Endothelial cell of umbilical vein (primary cell): ENCODE results near the gene ZNF366. TPM values are rescaled to one million over a fixed set of nuclear protein-coding genes. Genes with fewer than 3 reads are reported as not detected.
A peak's percentile ranks its signal among the peaks of the same experiment; 100 is the strongest.

Source experiments
- BruUV-seq: library from RNA; stranded (reverse); fragments of 400-500 nt; replicated peaks from 2 replicates; lab custom pipeline; 2021; lab: Mats Ljungman, UMichigan
- CTCF ChIA-PET: fragments of 300-600, 350-600 bp; sonication (Branson Sonifier 250); formaldehyde crosslinking; loops from one replicate; lab custom pipeline; 2021; ENCODE audit warnings: antibody characterized with exemption, inconsistent platforms; lab: Charles Lee
- POLR2A ChIA-PET: fragments of 300-600, 350-600 bp; sonication (Branson Sonifier 250); formaldehyde crosslinking; loops from one replicate; lab custom pipeline; 2021; ENCODE audit warnings: antibody characterized with exemption, inconsistent platforms; lab: Charles Lee
- DNase-seq: peaks from one replicate; pipeline ENCODE4 v3.0.0-alpha.2; 2011; ENCODE audit warnings: low read depth, low spot score
- FAIRE-seq: peaks from 2 replicates; lab custom pipeline; 2011; peaks lifted over from hg19 to GRCh38; lab: Jason Lieb, UNC
- H2AFZ ChIP-seq: 2 replicates; pipeline ENCODE4 v1.6.0; 2012; ENCODE audit warnings: low read depth, low read length, control low read depth, inconsistent platforms
- H3K27ac ChIP-seq: 2 replicates; pipeline ENCODE4 v1.5.1; 2011; ENCODE audit warnings: low read depth, mild to moderate bottlenecking, control low read depth, low read length, moderate library complexity; ENCODE audit not compliant: insufficient read depth
- H3K27me3 ChIP-seq, 2 experiments: 2 replicates each; pipeline versions ENCODE4 v1.6.0 to v1.6.1; 2011; ENCODE audit warnings: low read length in 2 of 2, mixed read lengths in 1 of 2; ENCODE audit not compliant: control insufficient read depth in 2 of 2, insufficient read depth in 2 of 2
- H3K36me3 ChIP-seq, 2 experiments: 2 replicates in 1 of 2; 3 replicates in 1 of 2; pipeline ENCODE4 v1.5.1; 2011; ENCODE audit warnings: low read length in 2 of 2, mild to moderate bottlenecking in 1 of 2, moderate library complexity in 1 of 2; ENCODE audit not compliant: control insufficient read depth in 2 of 2, insufficient read depth in 2 of 2; ENCODE audit errors: extremely low read depth in 1 of 2
- H3K4me1 ChIP-seq: 3 replicates; pipeline ENCODE4 v1.5.1; 2011; ENCODE audit warnings: mild to moderate bottlenecking, low read length; ENCODE audit not compliant: control insufficient read depth, insufficient read depth; ENCODE audit errors: extremely low read depth
- H3K4me2 ChIP-seq: 2 replicates; pipeline ENCODE4 v1.6.1; 2011; ENCODE audit warnings: low read length, control low read depth, mixed read lengths; ENCODE audit not compliant: insufficient read depth
- H3K4me3 ChIP-seq, 3 experiments: fragments of 200-600 bp in 1 of 3; sonication (generic), shearing (Covaris generic) in 1 of 3; replicated peaks in 1 of 3; 2 replicates each; pipeline ENCODE4 v1.5.1; 2011 to 2016; ENCODE audit warnings: control low read depth in 3 of 3, low read length in 3 of 3, mild to moderate bottlenecking in 2 of 3, inconsistent platforms in 1 of 3, low read depth in 1 of 3, moderate library complexity in 1 of 3; ENCODE audit not compliant: insufficient read depth in 1 of 3
- H3K79me2 ChIP-seq: 2 replicates; pipeline ENCODE4 v1.6.0; 2012; ENCODE audit warnings: low read length, inconsistent platforms; ENCODE audit not compliant: control insufficient read depth, insufficient read depth
- H3K9ac ChIP-seq: replicated peaks from 2 replicates; pipeline ENCODE3; 2011; ENCODE audit warnings: low read length, control low read depth; ENCODE audit not compliant: insufficient read depth; ENCODE audit errors: extremely low read depth
- H3K9me1 ChIP-seq: replicated peaks from 3 replicates; pipeline ENCODE4 v1.6.0; 2011; ENCODE audit warnings: mild to moderate bottlenecking, low read length; ENCODE audit not compliant: control insufficient read depth, insufficient read depth; ENCODE audit errors: extremely low read depth
- H3K9me3 ChIP-seq: replicated peaks from 2 replicates; pipeline ENCODE4 v1.5.1; 2012; ENCODE audit warnings: low read length, inconsistent platforms; ENCODE audit not compliant: control insufficient read depth, insufficient read depth
- H4K20me1 ChIP-seq: replicated peaks from 2 replicates; pipeline ENCODE3; 2011; ENCODE audit warnings: mild to moderate bottlenecking, low read length; ENCODE audit not compliant: control insufficient read depth, insufficient read depth; ENCODE audit errors: extremely low read depth
- CTCF ChIP-seq, 2 donors: IDR thresholded peaks; 1 replicate in 1 of 2; 2 replicates in 1 of 2; pipeline ENCODE4 v1.5.1; 2011; ENCODE audit warnings: low read length in 2 of 2, mild to moderate bottlenecking in 2 of 2, moderate library complexity in 2 of 2, control low read depth in 1 of 2, inconsistent platforms in 1 of 2, low read depth in 1 of 2; ENCODE audit not compliant: insufficient read depth in 1 of 2; ENCODE audit errors: extremely low read depth in 1 of 2
- GATA2 ChIP-seq: IDR thresholded peaks from 2 replicates; pipeline ENCODE4 v1.7.0; 2011; ENCODE audit warnings: low read depth, mild to moderate bottlenecking, moderate library complexity, mixed read lengths, low read length; ENCODE audit not compliant: insufficient read length, insufficient read depth
- MYC ChIP-seq: IDR thresholded peaks from one replicate; pipeline ENCODE4 v1.6.1; 2011; ENCODE audit warnings: mild to moderate bottlenecking, low read depth, low read length
- POLR2A ChIP-seq: IDR thresholded peaks from 2 replicates; pipeline ENCODE4 v1.6.1; 2012; ENCODE audit warnings: low read depth, mild to moderate bottlenecking, control low read depth, low read length
- dilution Hi-C: fragments of 300-500 bp; cut with MboI; formaldehyde crosslinking; loops from one replicate; pipeline ENCODE4 v1.15.0; 2019; ENCODE audit warnings: low sequenced_read_pairs; ENCODE audit not compliant: extremely low pct_ligation_motif_present
- intact Hi-C: fragments of 100-400 bp; cut with micrococcal nuclease; formaldehyde crosslinking; loops from one replicate; pipeline ENCODE4 v1.10.0; 2022
- polyA plus RNA-seq, 4 experiments: library from polyadenylated mRNA; depleted of rRNA in 3 of 4; stranded (reverse) in 3 of 4; unstranded in 1 of 4; fragments of >200 nt; gene quantifications; 2 replicates each; pipeline versions ENCODE4 v1.2.1 to v1.2.3, GENCODE V29; 2011 to 2012; ENCODE audit warnings: missing spikeins in 1 of 4
- total RNA-seq: library from RNA; stranded (reverse); gene quantifications from 2 replicates; pipeline ENCODE4 v1.2.3, GENCODE V29; 2021
- TF ChIP-seq, protein P1 (sequence below): IDR thresholded peaks from 2 replicates; pipeline ENCODE4 v1.6.1; 2011; ENCODE audit not compliant: insufficient read depth, insufficient read length

Gene ZNF366
- total and polyA plus RNA-seq, 2 donors (not counting 3 experiments of a cell fraction or from before 2014, with no cell fraction given), result 1.3 to 4.1 TPM

DNA sequence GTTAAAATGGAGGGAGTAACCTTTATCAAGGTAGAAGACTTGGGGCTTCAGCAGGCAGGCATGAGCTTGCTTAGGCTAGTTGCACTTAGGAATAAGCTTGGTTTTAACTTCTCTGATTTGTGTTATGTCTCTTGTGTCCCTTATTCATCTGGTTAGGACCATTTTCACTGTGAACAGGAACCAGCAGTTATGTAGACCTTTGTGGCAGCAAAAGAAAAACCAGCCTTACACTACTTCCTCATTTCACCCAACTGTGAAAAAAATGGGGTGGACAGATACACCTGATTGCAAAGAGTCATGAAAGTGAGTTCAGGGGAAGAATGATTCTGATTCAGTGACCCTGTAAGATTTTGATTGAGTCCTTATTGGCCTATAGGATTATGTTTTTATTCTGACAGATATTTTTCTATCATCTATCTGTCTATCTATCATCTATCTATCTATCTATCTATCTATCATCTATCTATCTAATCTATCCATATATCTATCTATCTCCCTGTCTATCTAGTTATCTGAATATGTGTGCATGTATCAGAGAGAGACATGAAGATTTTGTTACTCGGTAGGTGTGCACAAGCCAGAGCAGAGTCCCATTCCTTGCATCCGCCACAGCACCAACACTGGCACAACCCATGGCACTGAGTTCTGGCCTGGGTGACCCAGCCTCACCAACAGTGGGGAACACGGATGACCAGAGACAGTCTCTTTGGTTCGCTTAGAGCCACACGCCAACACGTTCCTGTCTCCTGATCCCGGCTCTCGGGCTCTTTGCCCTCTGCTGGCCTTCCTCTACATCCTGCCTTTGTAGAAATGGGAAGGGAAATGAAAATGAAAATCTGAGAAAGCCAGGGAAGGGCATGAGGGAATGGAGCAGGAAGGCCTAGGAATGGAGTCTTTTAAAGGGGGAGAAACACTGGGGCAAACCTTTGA lies 1.3 kb upstream of the ZNF366 start:
- Histone ChIP-seq H2AFZ (peak overlapping the region; percentile 87), H4K20me1 (no peaks in the 10 kb centered on the region), H3K27me3 (no peaks in the 10 kb centered on the region), H3K4me3 (no peak overlapping the region), H3K27ac (peak overlapping the region; percentile 6), H3K36me3 (no peaks in the 10 kb centered on the region), H3K9ac (no peak overlapping the region), H3K79me2 (no peaks in the 10 kb centered on the region), H3K4me1 (peaks cover 61% of the 10 kb centered on the region), H3K4me2 (peak overlapping the region; percentile 11), H3K9me3 (no peaks in the 10 kb centered on the region), H3K9me1 (no peaks in the 10 kb centered on the region)
- DNase-seq, result no peak
- BruUV-seq, result no TSS peak
- CTCF ChIA-PET, result interaction anchor here (1.0 to 3.9 kb wide), 4 partner anchors 15 to 153 kb away, joined by 4 to 19 read pairs (median 6); no protein-coding TSS in a partner anchor
- intact Hi-C loops (loop anchor here (5.0 kb wide), 2 partner anchors 41 to 121 kb away; no protein-coding TSS in a partner anchor), dilution Hi-C loops (no loop called here)
- TF ChIP-seq CTCF (IDR thresholded peaks at IDR 0.05; ENCODE audit: extremely low read depth in 1 of 2, insufficient read depth in 1 of 2, low read depth in 1 of 2, low read length in 2 of 2), result peak in 1 of 2 donors; percentile 18
- TF ChIP-seq POLR2A, result no peak
- TF ChIP-seq MYC, result no peak
- POLR2A ChIA-PET, result no interaction called here
- no peak for FAIRE-seq

GRCh38 chr5:72507907-72508238 lies 663 bp upstream of the ZNF366 start:
- intact Hi-C loops (loop anchor here (5.0 kb wide), 2 partner anchors 41 to 121 kb away; no protein-coding TSS in a partner anchor), dilution Hi-C loops (no loop called here)
- H3K9me1 ChIP-seq, result no peaks in the 10 kb centered on the region
- DNase-seq (no peak), FAIRE-seq (no peak)
- POLR2A ChIA-PET, result interaction anchor here (0.6 kb wide), 1 partner anchor 219 kb away, joined by 4 read pairs; no protein-coding TSS in a partner anchor
- H3K79me2 ChIP-seq, result no peaks in the 10 kb centered on the region
- no peak overlapping the region for H3K9ac ChIP-seq
- peak; percentile 59 for TF ChIP-seq GATA2
- TF ChIP-seq, protein P1, sequence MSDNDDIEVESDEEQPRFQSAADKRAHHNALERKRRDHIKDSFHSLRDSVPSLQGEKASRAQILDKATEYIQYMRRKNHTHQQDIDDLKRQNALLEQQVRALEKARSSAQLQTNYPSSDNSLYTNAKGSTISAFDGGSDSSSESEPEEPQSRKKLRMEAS, result no peak
- H3K36me3 ChIP-seq, result no peaks in the 10 kb centered on the region
- peak overlapping the region; percentile 11 for H3K4me2 ChIP-seq
- BruUV-seq, result no TSS peak
- no peaks in the 10 kb centered on the region for H3K9me3 ChIP-seq
- no peaks in the 10 kb centered on the region for H3K27me3 ChIP-seq
- peak overlapping the region; percentile 87 for H2AFZ ChIP-seq
- peak overlapping the region; percentile 6 for H3K27ac ChIP-seq
- CTCF ChIA-PET, result interaction anchor here (1.0 to 3.9 kb wide), 3 partner anchors 10 to 142 kb away, joined by 4 to 19 read pairs (median 5); no protein-coding TSS in a partner anchor
- no peaks in the 10 kb centered on the region for H4K20me1 ChIP-seq
- no peak overlapping the region for H3K4me3 ChIP-seq
- H3K4me1 ChIP-seq, result peaks cover 61% of the 10 kb centered on the region
